Measurements from ENCODE around the gene AUNIP. TPM values are rescaled to one million over a fixed set of nuclear protein-coding genes. Genes with fewer than 3 reads are reported as not detected.
A peak's percentile ranks its signal among the peaks of the same experiment; 100 is the strongest.

Gene AUNIP
- total RNA-seq, 1 donor from 2014 or later, result 1.3 TPM

GRCh38 chr1:25879675-25880074, 20.4 kb upstream of the AUNIP start:
- peaks cover 6% of the 10 kb centered on the region for H3K9me3 Mint-ChIP-seq (ENCODE audit: unreplicated experiment)
- H3K27me3 Mint-ChIP-seq (ENCODE audit: unreplicated experiment), result peaks cover 4% of the 10 kb centered on the region
- DNase-seq, result no peak
- H3K4me1 Mint-ChIP-seq (ENCODE audit: low read depth, unreplicated experiment), result no peaks in the 10 kb centered on the region
- H3K36me3 Mint-ChIP-seq (ENCODE audit: unreplicated experiment), result peaks cover 5% of the 10 kb centered on the region
- no peak overlapping the region for H3K4me3 Mint-ChIP-seq (ENCODE audit: unreplicated experiment)
- TF ChIP-seq, protein P1, sequence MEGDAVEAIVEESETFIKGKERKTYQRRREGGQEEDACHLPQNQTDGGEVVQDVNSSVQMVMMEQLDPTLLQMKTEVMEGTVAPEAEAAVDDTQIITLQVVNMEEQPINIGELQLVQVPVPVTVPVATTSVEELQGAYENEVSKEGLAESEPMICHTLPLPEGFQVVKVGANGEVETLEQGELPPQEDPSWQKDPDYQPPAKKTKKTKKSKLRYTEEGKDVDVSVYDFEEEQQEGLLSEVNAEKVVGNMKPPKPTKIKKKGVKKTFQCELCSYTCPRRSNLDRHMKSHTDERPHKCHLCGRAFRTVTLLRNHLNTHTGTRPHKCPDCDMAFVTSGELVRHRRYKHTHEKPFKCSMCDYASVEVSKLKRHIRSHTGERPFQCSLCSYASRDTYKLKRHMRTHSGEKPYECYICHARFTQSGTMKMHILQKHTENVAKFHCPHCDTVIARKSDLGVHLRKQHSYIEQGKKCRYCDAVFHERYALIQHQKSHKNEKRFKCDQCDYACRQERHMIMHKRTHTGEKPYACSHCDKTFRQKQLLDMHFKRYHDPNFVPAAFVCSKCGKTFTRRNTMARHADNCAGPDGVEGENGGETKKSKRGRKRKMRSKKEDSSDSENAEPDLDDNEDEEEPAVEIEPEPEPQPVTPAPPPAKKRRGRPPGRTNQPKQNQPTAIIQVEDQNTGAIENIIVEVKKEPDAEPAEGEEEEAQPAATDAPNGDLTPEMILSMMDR (IDR thresholded peaks at IDR 0.05; ENCODE audit: partially characterized antibody, unreplicated experiment), result no peak
- no peak overlapping the region for H3K27ac Mint-ChIP-seq (ENCODE audit: unreplicated experiment)

DNA sequence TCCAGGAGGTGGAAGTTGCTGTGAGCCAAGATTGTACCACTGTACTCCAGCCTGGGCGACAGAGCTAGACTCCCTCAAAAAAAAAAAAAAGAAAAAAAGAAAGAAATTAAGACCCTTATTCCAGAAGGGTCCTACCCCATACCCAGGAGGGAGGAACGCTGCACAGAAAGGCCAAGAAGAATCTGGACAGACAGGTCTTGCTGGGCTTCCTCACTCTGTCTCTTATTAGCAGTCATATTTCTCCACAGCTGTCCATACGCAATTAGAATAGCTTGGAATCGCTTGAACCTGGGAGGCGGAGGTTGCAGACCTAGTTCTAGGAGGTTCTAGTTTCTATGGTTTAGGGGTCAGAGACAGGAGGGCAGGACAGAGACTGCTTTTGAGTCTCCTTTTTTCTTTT, 19.4 kb upstream of the AUNIP start:
- TF ChIP-seq, protein P1 (IDR thresholded peaks at IDR 0.05; ENCODE audit: partially characterized antibody, unreplicated experiment), result no peak
- no peak overlapping the region for H3K4me3 Mint-ChIP-seq (ENCODE audit: unreplicated experiment)
- H3K36me3 Mint-ChIP-seq (ENCODE audit: unreplicated experiment), result peaks cover 5% of the 10 kb centered on the region
- no peak for DNase-seq
- H3K27me3 Mint-ChIP-seq (ENCODE audit: unreplicated experiment), result peaks cover 4% of the 10 kb centered on the region
- no peaks in the 10 kb centered on the region for H3K4me1 Mint-ChIP-seq (ENCODE audit: low read depth, unreplicated experiment)
- no peak overlapping the region for H3K27ac Mint-ChIP-seq (ENCODE audit: unreplicated experiment)
- H3K9me3 Mint-ChIP-seq (ENCODE audit: unreplicated experiment), result peaks cover 6% of the 10 kb centered on the region

GRCh38 chr1:25877155-25877554, 17.9 kb upstream of the AUNIP start:
- Mint-ChIP-seq H3K27me3 (ENCODE audit: unreplicated experiment) (peaks cover 4% of the 10 kb centered on the region), H3K4me1 (ENCODE audit: low read depth, unreplicated experiment) (no peaks in the 10 kb centered on the region), H3K4me3 (ENCODE audit: unreplicated experiment) (no peak overlapping the region), H3K36me3 (ENCODE audit: unreplicated experiment) (peaks cover 5% of the 10 kb centered on the region), H3K27ac (ENCODE audit: unreplicated experiment) (no peak overlapping the region), H3K9me3 (ENCODE audit: unreplicated experiment) (peaks cover 6% of the 10 kb centered on the region)
- DNase-seq, result no peak
- TF ChIP-seq, protein P1 (IDR thresholded peaks at IDR 0.05; ENCODE audit: partially characterized antibody, unreplicated experiment), result no peak

DNA sequence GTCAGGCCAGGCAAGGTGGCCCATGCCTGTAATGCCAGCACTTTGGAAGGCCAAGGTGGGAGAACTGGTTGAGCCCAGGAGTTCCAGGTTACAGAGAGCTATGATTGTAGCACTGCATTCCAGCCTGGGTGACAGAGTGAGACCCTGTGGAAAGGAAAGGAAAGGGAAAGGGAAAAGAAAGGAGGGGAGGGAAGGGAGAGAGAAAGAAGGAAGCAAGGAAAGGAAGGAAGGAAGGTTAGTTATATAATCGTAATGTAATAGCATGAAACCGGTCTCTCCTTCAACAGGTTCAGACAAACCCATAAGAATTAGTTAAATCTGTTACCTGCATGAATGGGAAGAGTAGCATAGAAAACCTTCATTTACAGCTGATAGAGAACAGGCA, 17.4 kb upstream of the AUNIP start:
- Mint-ChIP-seq H3K4me3 (ENCODE audit: unreplicated experiment) (no peak overlapping the region), H3K4me1 (ENCODE audit: low read depth, unreplicated experiment) (no peaks in the 10 kb centered on the region), H3K36me3 (ENCODE audit: unreplicated experiment) (peaks cover 5% of the 10 kb centered on the region), H3K9me3 (ENCODE audit: unreplicated experiment) (peaks cover 6% of the 10 kb centered on the region), H3K27ac (ENCODE audit: unreplicated experiment) (no peak overlapping the region), H3K27me3 (ENCODE audit: unreplicated experiment) (peaks cover 4% of the 10 kb centered on the region)
- TF ChIP-seq, protein P1 (IDR thresholded peaks at IDR 0.05; ENCODE audit: partially characterized antibody, unreplicated experiment), result no peak
- no peak for DNase-seq

- H3K9me3 Mint-ChIP-seq (ENCODE audit: unreplicated experiment), result peaks cover 6% of the 10 kb centered on the region
- H3K27me3 Mint-ChIP-seq (ENCODE audit: unreplicated experiment), result peaks cover 4% of the 10 kb centered on the region
- no peak overlapping the region for H3K27ac Mint-ChIP-seq (ENCODE audit: unreplicated experiment)
- H3K4me3 Mint-ChIP-seq (ENCODE audit: unreplicated experiment), result peak overlapping the region; percentile 79
- H3K4me1 Mint-ChIP-seq (ENCODE audit: low read depth, unreplicated experiment), result peaks cover under 1% of the 10 kb centered on the region
- DNase-seq, result no peak
- peaks cover 5% of the 10 kb centered on the region for H3K36me3 Mint-ChIP-seq (ENCODE audit: unreplicated experiment)
- TF ChIP-seq, protein P1 (IDR thresholded peaks at IDR 0.05; ENCODE audit: partially characterized antibody, unreplicated experiment), result no peak
These were observed 16.8 kb upstream of the AUNIP start for GRCh38 chr1:25875856-25876692.
